ENCODE measurements around the gene KNDC1. TPM values are rescaled to one million over a fixed set of nuclear protein-coding genes. Genes with fewer than 3 reads are reported as not detected.

The KNDC1 gene
- total and polyA plus RNA-seq, 10 of the 15 experiments (the other 5 are each of a cell fraction or from before 2014, with no cell fraction given) = 0.03 to 0.11 (median 0.05) TPM; not detected in 7

DNA sequence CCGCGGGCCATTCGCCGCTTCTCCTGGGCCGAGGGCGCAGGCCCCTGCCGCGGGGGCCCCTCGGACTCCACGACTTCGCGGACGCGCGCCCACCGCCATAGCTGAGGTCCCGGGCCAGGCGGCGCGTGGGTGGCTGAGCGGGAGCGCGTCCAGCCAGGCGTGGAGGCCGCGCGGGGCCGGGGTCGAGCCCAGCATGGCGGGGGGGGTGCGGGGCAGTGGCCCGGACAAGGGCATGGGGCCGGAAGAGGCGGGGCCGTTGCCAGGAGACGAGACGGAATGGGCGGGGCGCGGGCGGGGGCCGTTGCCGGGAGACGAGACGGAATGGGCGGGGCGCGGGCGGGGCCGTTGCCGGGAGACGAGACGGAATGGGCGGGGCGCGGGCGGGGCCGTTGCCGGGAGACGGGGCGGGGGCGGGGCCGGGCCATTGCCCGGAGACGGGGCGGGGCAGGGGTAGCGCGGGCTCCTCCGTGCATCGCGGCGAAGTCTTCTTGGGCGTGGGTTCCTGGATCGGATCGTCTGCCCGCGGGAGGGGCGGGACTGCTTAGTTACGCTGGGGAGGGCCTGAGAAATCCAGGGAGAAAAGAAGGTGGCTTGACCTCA is 101.8 kb downstream of the KNDC1 start (continued):
- TF ChIP-seq, protein P1, sequence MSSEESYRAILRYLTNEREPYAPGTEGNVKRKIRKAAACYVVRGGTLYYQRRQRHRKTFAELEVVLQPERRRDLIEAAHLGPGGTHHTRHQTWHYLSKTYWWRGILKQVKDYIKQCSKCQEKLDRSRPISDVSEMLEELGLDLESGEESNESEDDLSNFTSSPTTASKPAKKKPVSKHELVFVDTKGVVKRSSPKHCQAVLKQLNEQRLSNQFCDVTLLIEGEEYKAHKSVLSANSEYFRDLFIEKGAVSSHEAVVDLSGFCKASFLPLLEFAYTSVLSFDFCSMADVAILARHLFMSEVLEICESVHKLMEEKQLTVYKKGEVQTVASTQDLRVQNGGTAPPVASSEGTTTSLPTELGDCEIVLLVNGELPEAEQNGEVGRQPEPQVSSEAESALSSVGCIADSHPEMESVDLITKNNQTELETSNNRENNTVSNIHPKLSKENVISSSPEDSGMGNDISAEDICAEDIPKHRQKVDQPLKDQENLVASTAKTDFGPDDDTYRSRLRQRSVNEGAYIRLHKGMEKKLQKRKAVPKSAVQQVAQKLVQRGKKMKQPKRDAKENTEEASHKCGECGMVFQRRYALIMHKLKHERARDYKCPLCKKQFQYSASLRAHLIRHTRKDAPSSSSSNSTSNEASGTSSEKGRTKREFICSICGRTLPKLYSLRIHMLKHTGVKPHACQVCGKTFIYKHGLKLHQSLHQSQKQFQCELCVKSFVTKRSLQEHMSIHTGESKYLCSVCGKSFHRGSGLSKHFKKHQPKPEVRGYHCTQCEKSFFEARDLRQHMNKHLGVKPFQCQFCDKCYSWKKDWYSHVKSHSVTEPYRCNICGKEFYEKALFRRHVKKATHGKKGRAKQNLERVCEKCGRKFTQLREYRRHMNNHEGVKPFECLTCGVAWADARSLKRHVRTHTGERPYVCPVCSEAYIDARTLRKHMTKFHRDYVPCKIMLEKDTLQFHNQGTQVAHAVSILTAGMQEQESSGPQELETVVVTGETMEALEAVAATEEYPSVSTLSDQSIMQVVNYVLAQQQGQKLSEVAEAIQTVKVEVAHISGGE (CRISPR knock-in tag; IDR thresholded peaks at IDR 0.05) = no peak
- TF ChIP-seq KAT2A (conservative IDR thresholded peaks at IDR 0.05; ENCODE audit: control insufficient read depth, low read depth, low read length) (no peak), GATAD2B (conservative IDR thresholded peaks at IDR 0.05; ENCODE audit: low read depth) (0 out of 2 replicates have a peak, but pooled peaks have one; percentile 68), BCLAF1 (IDR thresholded peaks at IDR 0.05) (no peak), BCL3 (IDR thresholded peaks at IDR 0.05; ENCODE audit: borderline replicate concordance, insufficient read depth, low read depth, low read length, poor library complexity, severe bottlenecking) (peak; percentile 5), IKZF1 (conservative IDR thresholded peaks at IDR 0.05) (no peak), CBX5 (IDR thresholded peaks at IDR 0.05; ENCODE audit: low read depth) (no peak), ELK1 (IDR thresholded peaks at IDR 0.05; ENCODE audit: low read depth, low read length) (no peak), SP1 (IDR thresholded peaks at IDR 0.05; ENCODE audit: low read depth, low read length) (peak; percentile 3), EP300 (IDR thresholded peaks at IDR 0.05; ENCODE audit: borderline replicate concordance in 1 of 2, control insufficient read depth in 1 of 2, low read depth in 2 of 2, low read length in 2 of 2) (no peak), NBN (IDR thresholded peaks at IDR 0.05) (no peak), TAF1 (IDR thresholded peaks at IDR 0.05; ENCODE audit: borderline replicate concordance, low read depth, low read length) (no peak), POLR2AphosphoS2 (IDR thresholded peaks at IDR 0.05; ENCODE audit: low read depth, low read length) (peak; percentile 37; the same call in 1 of the 2 replicates), BACH1 (IDR thresholded peaks at IDR 0.05; ENCODE audit: borderline replicate concordance) (peak; percentile 40; the same call in 1 of the 2 replicates), NR2F1 (conservative IDR thresholded peaks at IDR 0.05) (peak; percentile 79), RUNX3 (IDR thresholded peaks at IDR 0.05; ENCODE audit: low read length) (no peak), SPI1 (IDR thresholded peaks at IDR 0.05; ENCODE audit: borderline replicate concordance, insufficient read depth, low read depth, low read length) (no peak), RFX5 (IDR thresholded peaks at IDR 0.05; ENCODE audit: low read depth, low read length) (no peak), POU2F2 (IDR thresholded peaks at IDR 0.05; ENCODE audit: borderline replicate concordance, low read depth, low read length) (no peak; the same call in 2 of the 3 replicates), SREBF1 (IDR thresholded peaks at IDR 0.05; ENCODE audit: low read length) (no peak), EZH2 (IDR thresholded peaks at IDR 0.05; ENCODE audit: borderline replicate concordance, control insufficient read depth, low read depth, low read length) (no peak), TARDBP (IDR thresholded peaks at IDR 0.05; ENCODE audit: borderline replicate concordance) (no peak)
